Heart left ventricle (tissue), 13 donors: ENCODE data around the gene SUPT3H.

ENCODE experiments used
- CTCF ChIP-seq, 12 donors: fragments of 200-600 bp; sonication (generic) in 4 of 12; IDR thresholded peaks; one replicate each; pipeline versions ENCODE4 v1.5.0 to v1.8.0; 2018 to 2022; ENCODE audit warnings: antibody characterized with exemption in 12 of 12, mild to moderate bottlenecking in 5 of 12
- POLR2A ChIP-seq, 2 donors: fragments of 450-650 bp; IDR thresholded peaks; one replicate each; pipeline ENCODE4 v1.6.1; 2017; ENCODE audit warnings: antibody characterized with exemption in 2 of 2, mild to moderate bottlenecking in 2 of 2, moderate library complexity in 2 of 2
- donor health status: ischemic (EF 13 %, LVEDD 7.1; RV severe dilation, severe dysfunction).
- donor health status: DM: no; HTN: yes; CAD: no.
- donor health status: DM: no; HTN: no; CAD: no.
- donor health status: ischemic (EF 25% LVEDD 6.9; RV normal size, moderate dysfunction).
- donor health status: ischemic (EF 25% LVEDD 5.7; RV mildly dilated, moderate dysfunction).
- donor health status: ischemic (EF 35%, LVEDD 5.7; RV mildly dilated, moderate dysfunction).
- donor health status: nonischemic (EF 11% LVEDD 7.7; RV severe dilation, severe dysfunction).
- donor health status: DM: yes; HTN: yes; CAD: no.
- donor health status: PGD.
- donor health status: ischemic (EF 29% LVEDD 5.4; RV normal size, mild dysfunction).
- donor health status: nonischemic (EF 23%, LVEDD 6.1; RV moderate dilation, normal function).

- no peak for TF ChIP-seq CTCF (IDR thresholded peaks at IDR 0.05)
- no peak for TF ChIP-seq POLR2A (IDR thresholded peaks at IDR 0.05)
Observed at GRCh38 chr6:45148278-45148677, 229.5 kb downstream of the SUPT3H start.
